ENCODE data around the gene EHBP1L1. TPM values are rescaled to one million over a fixed set of nuclear protein-coding genes. Genes with fewer than 3 reads are reported as not detected.

Gene EHBP1L1
- polyA plus RNA-seq, 2 of the 4 experiments (the other 2 are of a cell fraction), result 11.6 to 43.8 TPM

GRCh38 chr11:65560555-65561418, 15.1 kb upstream of the EHBP1L1 start:
- peak overlapping the region; percentile 94 to 99 for H3K27ac ChIP-seq
- POLR2A ChIA-PET, result interaction anchor here (0.5 to 4.1 kb wide), 10 partner anchors 8 to 140 kb away, joined by 3 to 51 read pairs (median 4); partner anchors contain the start of genes FAM89B, PCNX3, SCYL1 and ZNRD2
- peak; percentile 52 to 67 for ATAC-seq
- DNase-seq (ENCODE audit: low read depth in 1 of 2, low spot score in 1 of 2), result peak; percentile 74 to 86
- peak; percentile 59 for FAIRE-seq
- 10% methylated on average over 14 of the region's 15 CpGs for WGBS (ENCODE audit: missing lambda C conversion rate)
- peak overlapping the region; percentile 98 for H3K4me2 ChIP-seq
- peaks cover 52% of the 10 kb centered on the region for H3K4me1 ChIP-seq
- CTCF ChIA-PET, result interaction anchor here (0.8 to 16.3 kb wide), 10 partner anchors 9 to 146 kb away, joined by 3 to 393 read pairs (median 6); partner anchors contain the start of genes FAM89B and ZNRD2
- H3K4me3 ChIP-seq, result no peak overlapping the region
- TF ChIP-seq GATA3 (IDR thresholded peaks at IDR 0.05; ENCODE audit: borderline replicate concordance) (0 out of 2 replicates have a peak, but pooled peaks have one; percentile 7), KDM1A (IDR thresholded peaks at IDR 0.05; ENCODE audit: low read depth) (no peak), ZSCAN20 (CRISPR knock-in tag; IDR thresholded peaks at IDR 0.05) (no peak), POLR2A (IDR thresholded peaks at IDR 0.05; ENCODE audit: low read length) (peak; percentile 45; the same call in 1 of the 2 replicates), HMGXB4 (CRISPR knock-in tag; IDR thresholded peaks at IDR 0.05; ENCODE audit: borderline replicate concordance) (no peak), USF2 (IDR thresholded peaks at IDR 0.05) (no peak), E2F6 (IDR thresholded peaks at IDR 0.05; ENCODE audit: borderline replicate concordance, low read depth) (no peak), SREBF2 (IDR thresholded peaks at IDR 0.05) (no peak), FOSL2 (IDR thresholded peaks at IDR 0.05) (no peak), FOSL2 (CRISPR knock-in tag; IDR thresholded peaks at IDR 0.05) (peak; percentile 16; the same call in 1 of the 2 replicates), ZNF302 (CRISPR knock-in tag; IDR thresholded peaks at IDR 0.05) (no peak), HOXB13 (CRISPR knock-in tag; IDR thresholded peaks at IDR 0.05; ENCODE audit: low read depth) (no peak), ZFP36 (IDR thresholded peaks at IDR 0.05; ENCODE audit: borderline replicate concordance, partially characterized antibody) (no peak), TP53 (CRISPR knock-in tag; IDR thresholded peaks at IDR 0.05) (no peak), HEYL (CRISPR knock-in tag; IDR thresholded peaks at IDR 0.05) (no peak), FOSB (CRISPR knock-in tag; IDR thresholded peaks at IDR 0.05) (no peak)
- no peaks in the 10 kb centered on the region for H3K9me3 ChIP-seq

GRCh38 chr11:65562020-65562419, 13.8 kb upstream of the EHBP1L1 start:
- Histone ChIP-seq H3K27ac (peak overlapping the region; percentile 94 to 99; a peak in 4 of 6 replicates), H3K9me3 (no peaks in the 10 kb centered on the region), H3K4me3 (no peak overlapping the region), H3K4me2 (no peak overlapping the region; the same call in 2 of the 3 replicates), H3K4me1 (peaks cover 43% of the 10 kb centered on the region)
- ChIA-PET POLR2A (interaction anchor here (4.1 kb wide), 1 partner anchor 9 kb away, joined by 51 read pairs; the partner anchor contains the start of genes FAM89B and ZNRD2), CTCF (interaction anchor here (0.7 to 16.3 kb wide), 6 partner anchors 10 to 52 kb away, joined by 4 to 393 read pairs (median 17); partner anchors contain the start of genes EHBP1L1, FAM89B and ZNRD2)
- TF ChIP-seq CHD2 (IDR thresholded peaks at IDR 0.05; ENCODE audit: low read length, partially characterized antibody) (no peak), MAX (IDR thresholded peaks at IDR 0.05) (no peak), NFE2L2 (conservative IDR thresholded peaks at IDR 0.05; ENCODE audit: low read length) (no peak), SMC3 (IDR thresholded peaks at IDR 0.05) (no peak), HOXB5 (CRISPR knock-in tag; IDR thresholded peaks at IDR 0.05) (no peak), ELK1 (IDR thresholded peaks at IDR 0.05; ENCODE audit: low read depth, low read length) (no peak), HES2 (IDR thresholded peaks at IDR 0.05) (no peak)
- WGBS (ENCODE audit: missing lambda C conversion rate), result 87% methylated on average over 7 of the region's 7 CpGs
- DNase-seq (ENCODE audit: low read depth in 1 of 2, low spot score in 1 of 2) (no peak), FAIRE-seq (no peak), ATAC-seq (no peak)

Measured in A549 (cell line).